HCT116 (cell line): ENCODE data around the gene ECE1. TPM values are rescaled to one million over a fixed set of nuclear protein-coding genes. Genes with fewer than 3 reads are reported as not detected.
A peak's percentile ranks its signal among the peaks of the same experiment; 100 is the strongest.

Source experiments
- ATAC-seq: fragments of 200-7000 bp; cut with Tn5 transposase; 2 replicates; pipeline ENCODE4 v1.9.1; 2020; ENCODE audit warnings: mild to moderate bottlenecking, moderate library complexity
- BruUV-seq: library from RNA; stranded (reverse); fragments of 400-500 nt; replicated peaks from 2 replicates; lab custom pipeline; 2021; lab: Mats Ljungman, UMichigan
- CTCF ChIA-PET: fragments of 300-600 bp; sonication (Branson Sonifier 250); formaldehyde crosslinking; loops from one replicate; lab custom pipeline; 2021; ENCODE audit warnings: antibody characterized with exemption; lab: Charles Lee
- POLR2A ChIA-PET: fragments of 300-600, 350-600 bp; sonication (Branson Sonifier 250); formaldehyde crosslinking; loops from one replicate; lab custom pipeline; 2021; ENCODE audit warnings: antibody characterized with exemption; lab: Charles Lee
- RAD21 ChIA-PET, 2 experiments: fragments of 300-600 bp; sonication (Branson Sonifier 250); formaldehyde crosslinking; loops; one replicate each; lab custom pipeline; 2023; ENCODE audit warnings: low total read pairs in 2 of 2; ENCODE audit not compliant: uncharacterized antibody in 2 of 2, unreplicated experiment in 2 of 2, low non-redundant PET in 1 of 2; lab: Charles Lee
- DNase-seq: peaks from one replicate; pipeline ENCODE4 v3.0.0-alpha.2; 2010; ENCODE audit warnings: low read depth, low spot score
- H2AFZ ChIP-seq: fragments of 200-600 bp; shearing (Covaris generic), sonication (generic); 2 replicates; pipeline ENCODE4 v1.6.1; 2017; ENCODE audit warnings: low read depth, mixed run types, mixed read lengths, antibody characterized with exemption, low read length; ENCODE audit not compliant: poor library complexity, severe bottlenecking
- H3K27ac ChIP-seq: 2 replicates; pipeline ENCODE4 v1.5.1; 2012; ENCODE audit warnings: low read depth, low read length
- H3K27me3 ChIP-seq: fragments of 200-600 bp; sonication (generic); 2 replicates; pipeline ENCODE4 v1.6.1; 2016; ENCODE audit warnings: mixed run types, low read length, mixed read lengths; ENCODE audit not compliant: insufficient read depth
- H3K36me3 ChIP-seq, 2 experiments: fragments of 200-500 bp in 1 of 2; fragments of 200-600 bp in 1 of 2; sonication (Bioruptor generic) in 1 of 2; sonication (generic) in 1 of 2; 2 replicates each; pipeline versions ENCODE4 v1.5.1 to v1.6.1; 2014 to 2016; ENCODE audit warnings: low read length in 2 of 2, inconsistent platforms in 1 of 2, mixed read lengths in 1 of 2, mixed run types in 1 of 2; ENCODE audit not compliant: insufficient read depth in 2 of 2, control insufficient read depth in 1 of 2
- H3K4me1 ChIP-seq, 2 experiments: fragments of 200-600 bp in 1 of 2; sonication (generic) in 1 of 2; 2 replicates each; pipeline versions ENCODE4 v1.5.1 to v1.6.1; 2012 to 2017; ENCODE audit warnings: low read length in 2 of 2, inconsistent platforms in 1 of 2, mild to moderate bottlenecking in 1 of 2, mixed read lengths in 1 of 2, mixed run types in 1 of 2, moderate library complexity in 1 of 2; ENCODE audit not compliant: insufficient read depth in 2 of 2, control insufficient read depth in 1 of 2
- H3K4me2 ChIP-seq: fragments of 200-600 bp; sonication (generic); 2 replicates; pipeline ENCODE4 v1.6.1; 2017; ENCODE audit warnings: mixed run types, low read length, mixed read lengths
- H3K4me3 ChIP-seq, 2 experiments: fragments of 200-600 bp in 1 of 2; sonication (generic) in 1 of 2; replicated peaks in 1 of 2; 2 replicates each; pipeline ENCODE4 v1.5.1; 2011 to 2016; ENCODE audit warnings: low read length in 2 of 2, control low read depth in 1 of 2, low read depth in 1 of 2, mild to moderate bottlenecking in 1 of 2, mixed read lengths in 1 of 2, mixed run types in 1 of 2
- H3K79me2 ChIP-seq: fragments of 200-600 bp; sonication (generic); 2 replicates; pipeline ENCODE4 v1.6.1; 2017; ENCODE audit warnings: mild to moderate bottlenecking, mixed run types, low read length, moderate library complexity, mixed read lengths; ENCODE audit not compliant: insufficient read depth
- H3K9ac ChIP-seq: fragments of 200-600 bp; sonication (generic); 2 replicates; pipeline ENCODE4 v1.6.1; 2016; ENCODE audit warnings: low read length, mixed read lengths
- H3K9me2 ChIP-seq: fragments of 200-600 bp; sonication (generic), shearing (Covaris generic); 2 replicates; pipeline ENCODE4 v1.6.1; 2017; ENCODE audit warnings: mixed run types, mild to moderate bottlenecking, moderate library complexity; ENCODE audit not compliant: insufficient read depth
- H3K9me3 ChIP-seq, 2 experiments: fragments of 200-500 bp in 1 of 2; fragments of 200-600 bp in 1 of 2; sonication (Bioruptor generic) in 1 of 2; sonication (generic) in 1 of 2; 2 replicates each; pipeline ENCODE4 v1.6.1; 2014 to 2017; ENCODE audit warnings: low read length in 2 of 2, mixed read lengths in 2 of 2, inconsistent platforms in 1 of 2, low read depth in 1 of 2, mild to moderate bottlenecking in 1 of 2, mixed run types in 1 of 2, moderate library complexity in 1 of 2; ENCODE audit not compliant: control insufficient read depth in 1 of 2, insufficient read depth in 1 of 2
- H4K20me1 ChIP-seq: fragments of 200-600 bp; sonication (generic), shearing (Covaris generic); 2 replicates; pipeline ENCODE4 v1.6.1; 2017; ENCODE audit warnings: mixed run types, mild to moderate bottlenecking, moderate library complexity; ENCODE audit not compliant: insufficient read depth
- EZH2 ChIP-seq: fragments of 200-600 bp; sonication (generic); IDR thresholded peaks from 2 replicates; pipeline ENCODE4 v1.6.1; 2017; ENCODE audit warnings: antibody characterized with exemption, mixed run types
- POLR2AphosphoS5 ChIP-seq: IDR thresholded peaks from 2 replicates; pipeline ENCODE4 v1.6.1; 2011; ENCODE audit warnings: mild to moderate bottlenecking, low read depth, low read length, moderate library complexity
- RAD21 ChIP-seq: IDR thresholded peaks from 2 replicates; pipeline ENCODE4 v1.6.1; 2012; ENCODE audit warnings: low read depth, mild to moderate bottlenecking
- SRF ChIP-seq: IDR thresholded peaks from 2 replicates; pipeline ENCODE4 v1.6.1; 2012; ENCODE audit warnings: low read depth
- intact Hi-C: fragments of 100-400 bp; cut with micrococcal nuclease; formaldehyde crosslinking; loops from 2 replicates; pipeline ENCODE4 v1.10.0; 2022
- total RNA-seq: library from RNA; stranded (reverse); gene quantifications from one replicate; pipeline ENCODE4 v1.2.1, GENCODE V29; 2021; ENCODE audit not compliant: unreplicated experiment
- TF ChIP-seq, protein P1 (sequence below), 3 experiments: fragments of 200-600 bp in 1 of 3; sonication (generic) in 1 of 3; IDR thresholded peaks in 2 of 3; conservative IDR thresholded peaks in 1 of 3; 2 replicates each; pipeline ENCODE4 v1.5.1; 2012 to 2017; ENCODE audit warnings: low read depth in 2 of 3, low read length in 2 of 3, antibody characterized with exemption in 1 of 3, borderline replicate concordance in 1 of 3, control low read depth in 1 of 3, mild to moderate bottlenecking in 1 of 3, mixed read lengths in 1 of 3, mixed run types in 1 of 3, moderate library complexity in 1 of 3; ENCODE audit not compliant: insufficient read depth in 1 of 3

ECE1 gene
- total RNA-seq, 1 experiment from 2014 or later = 66.8 TPM

DNA sequence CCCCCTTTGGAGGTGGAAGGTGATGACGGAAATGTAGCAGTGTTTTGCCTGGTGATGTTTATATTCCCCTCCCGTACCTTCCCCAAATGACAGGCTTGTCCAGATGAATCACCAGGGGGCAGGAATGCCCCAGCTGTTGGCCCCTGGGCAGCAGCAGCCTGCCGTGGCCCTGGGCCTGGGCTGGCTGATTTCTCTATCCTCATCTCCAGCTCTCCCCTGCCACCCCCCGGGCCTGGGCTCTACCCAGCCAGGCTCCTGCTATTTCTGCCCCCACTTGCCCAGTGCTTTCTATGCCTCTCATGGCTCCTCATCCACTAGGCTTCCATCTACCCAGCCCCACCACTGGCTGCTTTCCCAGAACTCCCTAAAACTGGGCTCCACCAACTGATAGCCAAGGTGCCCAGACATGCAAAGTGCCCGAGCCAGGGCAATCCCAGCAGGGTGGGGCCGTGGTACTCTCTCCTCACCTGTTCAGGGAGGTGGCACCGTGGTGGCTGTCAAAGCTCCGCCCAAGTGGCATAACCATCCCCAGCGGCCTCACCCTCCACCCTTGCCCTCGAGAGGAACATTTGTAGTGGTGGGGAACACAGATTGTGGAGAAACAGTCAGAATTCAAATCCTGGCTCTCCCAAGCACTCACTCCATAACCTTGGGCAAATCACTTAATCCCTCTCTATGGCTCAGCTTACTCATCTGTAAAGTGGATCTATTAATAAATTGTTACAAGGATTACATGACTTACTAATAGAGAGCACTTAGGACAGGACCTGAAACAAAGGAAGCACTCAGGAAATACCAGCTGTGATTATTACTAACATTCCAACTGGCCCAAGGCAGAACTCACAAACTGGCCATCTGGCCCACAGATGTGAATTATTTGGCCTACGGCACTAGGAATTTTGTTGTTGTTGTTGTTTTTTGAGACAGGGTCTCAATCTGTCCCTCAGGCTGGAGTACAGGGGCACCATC is 12.8 kb upstream of the ECE1 start:
- Histone ChIP-seq H4K20me1 (no peaks in the 10 kb centered on the region), H3K4me3 (no peak overlapping the region), H3K4me1 (peaks cover 29 to 58% of the 10 kb centered on the region in 2 experiments), H3K9me3 (no peaks in the 10 kb centered on the region), H3K9me2 (no peaks in the 10 kb centered on the region), H3K27ac (peak overlapping the region; percentile 8; the same call in 1 of the 2 replicates), H3K79me2 (peaks cover 40% of the 10 kb centered on the region; the same call in 1 of the 2 replicates)
- peak; percentile 34 for ATAC-seq
- POLR2A ChIA-PET = no interaction called here
- BruUV-seq = no TSS peak
- TF ChIP-seq, protein P1, sequence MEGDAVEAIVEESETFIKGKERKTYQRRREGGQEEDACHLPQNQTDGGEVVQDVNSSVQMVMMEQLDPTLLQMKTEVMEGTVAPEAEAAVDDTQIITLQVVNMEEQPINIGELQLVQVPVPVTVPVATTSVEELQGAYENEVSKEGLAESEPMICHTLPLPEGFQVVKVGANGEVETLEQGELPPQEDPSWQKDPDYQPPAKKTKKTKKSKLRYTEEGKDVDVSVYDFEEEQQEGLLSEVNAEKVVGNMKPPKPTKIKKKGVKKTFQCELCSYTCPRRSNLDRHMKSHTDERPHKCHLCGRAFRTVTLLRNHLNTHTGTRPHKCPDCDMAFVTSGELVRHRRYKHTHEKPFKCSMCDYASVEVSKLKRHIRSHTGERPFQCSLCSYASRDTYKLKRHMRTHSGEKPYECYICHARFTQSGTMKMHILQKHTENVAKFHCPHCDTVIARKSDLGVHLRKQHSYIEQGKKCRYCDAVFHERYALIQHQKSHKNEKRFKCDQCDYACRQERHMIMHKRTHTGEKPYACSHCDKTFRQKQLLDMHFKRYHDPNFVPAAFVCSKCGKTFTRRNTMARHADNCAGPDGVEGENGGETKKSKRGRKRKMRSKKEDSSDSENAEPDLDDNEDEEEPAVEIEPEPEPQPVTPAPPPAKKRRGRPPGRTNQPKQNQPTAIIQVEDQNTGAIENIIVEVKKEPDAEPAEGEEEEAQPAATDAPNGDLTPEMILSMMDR (IDR thresholded peaks at IDR 0.05 in 2 of 3, conservative IDR thresholded peaks at IDR 0.05 in 1 of 3; ENCODE audit: borderline replicate concordance in 1 of 3, insufficient read depth in 1 of 3, low read depth in 2 of 3, low read length in 2 of 3) = peak in 2 of 3 experiments; percentile 9 to 37; a peak in 1 of 6 replicates
- TF ChIP-seq SRF = no peak
- TF ChIP-seq POLR2AphosphoS5 = no peak
- TF ChIP-seq RAD21 = peak; percentile 77
- no peak for TF ChIP-seq EZH2
- TF ChIP-seq, all 23 proteins: peak for 2
- CTCF ChIA-PET = interaction anchor here (1.1 to 1.7 kb wide), 3 partner anchors 22 to 66 kb away, joined by 3 to 5 read pairs (median 4); no protein-coding TSS in a partner anchor
- no peak for DNase-seq
- Histone ChIP-seq H3K27me3 (no peaks in the 10 kb centered on the region), H3K36me3 (no peaks in the 10 kb centered on the region), H3K4me2 (peak overlapping the region; percentile 35), H3K9ac (0 out of 2 replicates have a peak overlapping the region, but pooled peaks have one; percentile 25), H2AFZ (no peak overlapping the region)
- RAD21 ChIA-PET = no interaction called here
- intact Hi-C loops = no loop called here
